ENCODE results near the gene RANBP9.

GRCh38 chr6:13730704-13731103 lies 19.1 kb upstream of the RANBP9 start:
- TF ChIP-seq POLR2AphosphoS5 (IDR thresholded peaks at IDR 0.05; ENCODE audit: insufficient read depth, low read depth, low read length) (no peak), POLR2A (IDR thresholded peaks at IDR 0.05; ENCODE audit: low read depth, low read length) (no peak), CTCF (IDR thresholded peaks at IDR 0.05; ENCODE audit: extremely low read depth in 1 of 2, insufficient read depth in 1 of 2, low read depth in 1 of 2, low read length in 2 of 2) (no peak), EZH2 (IDR thresholded peaks at IDR 0.05; ENCODE audit: borderline replicate concordance, low read depth, low read length, severe bottlenecking) (no peak), MYC (IDR thresholded peaks at IDR 0.05; ENCODE audit: low read depth, low read length) (no peak), MAX (IDR thresholded peaks at IDR 0.05; ENCODE audit: insufficient read depth, insufficient read length) (no peak), JUN (IDR thresholded peaks at IDR 0.05; ENCODE audit: borderline replicate concordance, insufficient read depth, insufficient read length, low read depth) (no peak)

All from endothelial cell of umbilical vein (primary cell).